ENCODE results near the gene DIP2A.
"Not testable (repeated sequence)": the region's sequence is repeated elsewhere in the genome, so short reads cannot be mapped to it uniquely, and the experiment has no call there.

Gene DIP2A

GRCh38 chr21:46425571-46425970 is 33.1 kb upstream of the DIP2A start:
- DNase-seq (ENCODE audit: low read depth in 4 of 4, low spot score in 1 of 4): no peak

- DNase-seq (ENCODE audit: low read depth in 4 of 4, low spot score in 1 of 4): no peak
These were observed 32.2 kb upstream of the DIP2A start for GRCh38 chr21:46426313-46427046.

GRCh38 chr21:46427516-46427915 is 31.2 kb upstream of the DIP2A start:
- DNase-seq (ENCODE audit: low read depth in 4 of 4, low spot score in 1 of 4): no peak

GRCh38 chr21:46428286-46428685 is 30.4 kb upstream of the DIP2A start:
- DNase-seq (ENCODE audit: low read depth in 4 of 4, low spot score in 1 of 4): no peak

GRCh38 chr21:46428987-46429710 is 29.5 kb upstream of the DIP2A start:
- no peak for DNase-seq (ENCODE audit: low read depth in 4 of 4, low spot score in 1 of 4)

- no peak for DNase-seq (ENCODE audit: low read depth in 4 of 4, low spot score in 1 of 4)
These were observed 28.7 kb upstream of the DIP2A start for GRCh38 chr21:46429754-46430681.

- no peak for DNase-seq (ENCODE audit: low read depth in 4 of 4, low spot score in 1 of 4)
These were observed 27.2 kb upstream of the DIP2A start for GRCh38 chr21:46431448-46431847.

- no peak for DNase-seq (ENCODE audit: low read depth in 4 of 4, low spot score in 1 of 4)
These were observed 26.7 kb upstream of the DIP2A start for GRCh38 chr21:46431884-46432488.

- DNase-seq (ENCODE audit: low read depth in 4 of 4, low spot score in 1 of 4): not testable (repeated sequence)
These were observed 25.6 kb upstream of the DIP2A start for GRCh38 chr21:46433116-46433515.

- DNase-seq (ENCODE audit: low read depth in 4 of 4, low spot score in 1 of 4): no peak
These were observed 24.3 kb upstream of the DIP2A start for GRCh38 chr21:46434322-46434958.

GRCh38 chr21:46435786-46436227 is 22.9 kb upstream of the DIP2A start:
- no peak for DNase-seq (ENCODE audit: low read depth in 4 of 4, low spot score in 1 of 4)

- DNase-seq (ENCODE audit: low read depth in 4 of 4, low spot score in 1 of 4): no peak
These were observed 22.1 kb upstream of the DIP2A start for GRCh38 chr21:46436621-46437020.

- no peak for DNase-seq (ENCODE audit: low read depth in 4 of 4, low spot score in 1 of 4)
These were observed 21.6 kb upstream of the DIP2A start for GRCh38 chr21:46437096-46437498.

GRCh38 chr21:46437511-46437910 is 21.2 kb upstream of the DIP2A start:
- DNase-seq (ENCODE audit: low read depth in 4 of 4, low spot score in 1 of 4): no peak

- DNase-seq (ENCODE audit: low read depth in 4 of 4, low spot score in 1 of 4): no peak
These were observed 20.4 kb upstream of the DIP2A start for GRCh38 chr21:46438241-46438640.

- no peak for DNase-seq (ENCODE audit: low read depth in 4 of 4, low spot score in 1 of 4)
These were observed 18.8 kb upstream of the DIP2A start for GRCh38 chr21:46439906-46440305.

- DNase-seq (ENCODE audit: low read depth in 4 of 4, low spot score in 1 of 4): no peak
These were observed 17.4 kb upstream of the DIP2A start for GRCh38 chr21:46441331-46441730.

GRCh38 chr21:46441961-46442498 is 16.7 kb upstream of the DIP2A start:
- no peak for DNase-seq (ENCODE audit: low read depth in 4 of 4, low spot score in 1 of 4)

GRCh38 chr21:46442938-46443337 is 15.8 kb upstream of the DIP2A start:
- no peak for DNase-seq (ENCODE audit: low read depth in 4 of 4, low spot score in 1 of 4)

GRCh38 chr21:46443910-46444309 is 14.8 kb upstream of the DIP2A start:
- DNase-seq (ENCODE audit: low read depth in 4 of 4, low spot score in 1 of 4): no peak

All from stimulated activated CD4-positive, alpha-beta T cell treated with anti-CD3 and anti-CD28 coated beads, Interleukin-1b, Interleukin-23, amount 100 ng/mL, for 24 hours (primary cell).